GM12873 (cell line): ENCODE data around the gene CCDC40.

Experiments
- TF ChIP-seq, protein P1 (sequence below): IDR thresholded peaks from 2 replicates; pipeline ENCODE4 v1.5.1; 2012; ENCODE audit warnings: low read depth, mild to moderate bottlenecking, moderate library complexity, low read length, control low read depth; ENCODE audit not compliant: insufficient read depth; ENCODE audit errors: missing control alignments

The CCDC40 gene

DNA sequence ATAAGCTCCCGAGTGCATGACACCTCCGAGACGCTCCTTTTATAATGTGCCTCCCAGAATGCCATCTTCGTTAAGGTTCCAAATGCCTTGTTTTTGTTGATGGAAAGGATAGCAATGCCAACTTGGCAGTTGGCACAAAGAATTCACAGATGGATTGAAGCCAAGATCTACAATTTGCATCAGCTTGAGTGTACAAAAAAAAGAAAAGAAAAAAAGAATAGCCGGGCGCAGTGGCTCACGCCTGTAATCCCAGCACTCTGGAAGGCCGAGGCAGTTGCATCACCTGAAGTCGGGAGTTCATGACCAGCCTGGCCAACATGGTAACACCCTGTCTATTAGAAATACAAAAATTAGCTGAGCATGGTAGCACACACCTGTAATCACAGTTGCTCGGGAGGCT, 8.4 kb upstream of the CCDC40 start:
- TF ChIP-seq, protein P1, sequence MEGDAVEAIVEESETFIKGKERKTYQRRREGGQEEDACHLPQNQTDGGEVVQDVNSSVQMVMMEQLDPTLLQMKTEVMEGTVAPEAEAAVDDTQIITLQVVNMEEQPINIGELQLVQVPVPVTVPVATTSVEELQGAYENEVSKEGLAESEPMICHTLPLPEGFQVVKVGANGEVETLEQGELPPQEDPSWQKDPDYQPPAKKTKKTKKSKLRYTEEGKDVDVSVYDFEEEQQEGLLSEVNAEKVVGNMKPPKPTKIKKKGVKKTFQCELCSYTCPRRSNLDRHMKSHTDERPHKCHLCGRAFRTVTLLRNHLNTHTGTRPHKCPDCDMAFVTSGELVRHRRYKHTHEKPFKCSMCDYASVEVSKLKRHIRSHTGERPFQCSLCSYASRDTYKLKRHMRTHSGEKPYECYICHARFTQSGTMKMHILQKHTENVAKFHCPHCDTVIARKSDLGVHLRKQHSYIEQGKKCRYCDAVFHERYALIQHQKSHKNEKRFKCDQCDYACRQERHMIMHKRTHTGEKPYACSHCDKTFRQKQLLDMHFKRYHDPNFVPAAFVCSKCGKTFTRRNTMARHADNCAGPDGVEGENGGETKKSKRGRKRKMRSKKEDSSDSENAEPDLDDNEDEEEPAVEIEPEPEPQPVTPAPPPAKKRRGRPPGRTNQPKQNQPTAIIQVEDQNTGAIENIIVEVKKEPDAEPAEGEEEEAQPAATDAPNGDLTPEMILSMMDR = no peak

DNA sequence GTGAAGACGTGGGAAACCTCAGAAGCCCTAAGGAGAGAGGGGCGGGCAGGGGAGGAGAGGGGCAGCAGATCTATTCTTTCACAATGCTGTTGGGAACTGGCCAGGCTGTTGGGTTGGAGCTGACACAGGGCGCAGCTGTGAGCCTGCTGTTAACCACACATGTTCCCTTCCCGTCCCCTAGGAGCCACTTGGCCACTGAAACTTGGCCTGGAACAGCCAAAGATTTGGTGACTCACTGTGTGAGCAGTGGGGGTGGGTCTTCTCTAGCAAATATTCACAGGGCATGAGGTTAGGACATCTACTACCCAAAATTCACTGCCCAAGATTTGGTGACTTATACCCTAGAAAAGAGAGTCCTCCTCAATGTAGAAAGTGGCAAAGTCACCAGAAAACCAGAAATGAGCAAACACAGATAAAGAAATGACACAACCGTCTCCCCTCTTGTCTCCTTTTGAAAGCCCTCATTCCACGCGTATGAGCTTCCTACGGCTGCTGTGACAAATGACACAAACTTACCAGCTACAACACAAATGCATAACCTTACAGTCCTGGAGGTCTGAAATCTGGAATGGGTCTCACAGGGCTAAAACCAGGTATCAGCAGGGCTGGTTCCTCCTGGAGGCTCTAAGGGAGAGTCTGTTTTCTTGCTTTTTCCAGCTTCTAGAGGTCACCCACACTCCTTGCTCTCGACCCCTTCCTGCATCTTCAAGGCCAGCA, 7.0 kb upstream of the CCDC40 start:
- TF ChIP-seq, protein P1 = no peak

DNA sequence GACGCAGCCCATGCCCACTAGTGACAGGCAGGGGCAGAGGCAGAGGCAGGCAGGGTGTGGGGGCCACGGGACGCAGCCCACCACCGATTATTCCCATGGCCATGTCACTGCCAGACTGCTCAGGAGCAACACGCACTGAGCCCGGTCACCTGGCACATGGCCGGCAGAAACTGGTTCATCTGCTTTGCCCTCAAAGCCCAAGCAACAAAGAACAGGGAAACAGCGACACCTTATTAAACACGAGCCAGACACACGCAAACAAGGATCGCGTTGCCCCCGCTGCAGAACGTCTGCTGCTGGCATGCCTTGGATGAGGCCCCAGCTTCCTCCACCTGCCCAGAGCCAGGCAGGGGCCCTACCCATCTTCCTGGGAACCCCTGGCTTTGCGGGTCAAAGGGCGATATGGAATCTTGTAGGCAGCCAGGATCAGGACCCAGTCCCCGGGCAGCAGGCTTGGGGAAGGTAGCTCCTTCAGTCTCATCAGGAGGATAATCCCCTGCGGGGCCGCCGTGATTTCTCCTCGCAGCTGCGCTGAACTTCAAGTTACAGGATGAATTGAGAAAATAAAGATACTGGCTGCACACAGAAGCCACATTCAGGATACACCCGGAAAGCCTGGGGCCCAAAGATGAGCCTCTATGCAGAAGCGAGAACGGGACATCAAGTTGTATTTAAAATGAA, 5.6 kb upstream of the CCDC40 start:
- TF ChIP-seq, protein P1 = no peak

DNA sequence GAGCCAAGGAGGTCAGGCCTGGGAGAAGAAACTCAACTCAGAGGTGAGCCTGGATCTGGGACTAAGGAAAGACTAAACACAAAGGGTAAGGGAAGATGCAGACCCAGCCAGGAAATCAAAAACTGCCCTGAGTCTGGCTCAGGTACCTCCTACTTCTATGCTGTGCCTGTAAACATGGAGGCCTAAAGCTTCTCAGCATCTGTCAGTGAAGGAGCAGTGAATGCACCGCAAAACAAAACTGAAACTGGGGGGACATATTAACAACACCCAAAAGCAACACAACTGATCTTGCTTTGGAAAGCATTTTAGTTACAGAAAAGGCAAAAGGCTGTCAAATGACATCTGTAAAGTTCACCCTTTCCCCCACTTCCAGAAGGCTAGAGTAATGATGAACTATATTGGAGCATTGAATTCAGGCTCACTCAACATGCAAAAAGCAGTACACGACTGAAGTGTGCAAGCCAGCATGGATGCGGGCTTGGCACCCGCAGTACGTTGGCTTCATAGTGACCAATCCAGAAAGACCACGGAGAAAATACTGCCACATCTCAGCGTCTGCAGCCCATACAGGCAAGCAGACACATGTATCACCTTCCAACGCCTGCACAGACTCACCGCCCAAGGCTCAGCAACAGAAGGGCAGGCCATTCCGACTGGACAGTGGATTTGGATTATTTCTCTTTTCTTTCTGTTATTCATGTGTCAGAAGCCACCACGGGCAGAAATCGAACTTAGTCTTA, 4.6 kb upstream of the CCDC40 start:
- TF ChIP-seq, protein P1 = no peak

DNA sequence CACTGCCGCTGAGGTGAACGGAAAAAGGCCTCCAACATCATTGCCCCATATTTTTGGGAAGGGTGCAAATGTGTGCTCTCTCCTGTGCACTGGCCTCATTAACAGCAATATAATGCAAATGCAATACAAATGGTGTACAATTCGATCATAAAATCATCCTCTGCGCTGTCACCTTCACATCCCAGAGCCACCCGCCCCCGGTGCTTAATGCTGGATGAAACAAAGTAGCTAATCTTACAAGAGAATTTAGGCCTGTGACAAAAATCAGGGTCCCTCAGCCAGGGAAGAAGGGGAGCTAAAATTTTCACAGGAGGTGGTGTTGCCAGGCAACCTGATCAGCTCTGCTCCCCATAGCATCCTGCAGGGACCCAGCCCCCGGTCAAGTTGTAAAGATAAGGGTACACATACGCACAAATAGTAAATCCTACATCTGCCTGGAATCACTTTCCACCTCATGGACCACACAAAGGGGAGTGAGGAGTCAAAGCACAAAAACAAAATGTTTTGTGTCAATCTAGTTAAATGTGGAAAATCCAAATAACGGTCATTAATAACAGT, 3.7 kb upstream of the CCDC40 start:
- TF ChIP-seq, protein P1 = no peak

DNA sequence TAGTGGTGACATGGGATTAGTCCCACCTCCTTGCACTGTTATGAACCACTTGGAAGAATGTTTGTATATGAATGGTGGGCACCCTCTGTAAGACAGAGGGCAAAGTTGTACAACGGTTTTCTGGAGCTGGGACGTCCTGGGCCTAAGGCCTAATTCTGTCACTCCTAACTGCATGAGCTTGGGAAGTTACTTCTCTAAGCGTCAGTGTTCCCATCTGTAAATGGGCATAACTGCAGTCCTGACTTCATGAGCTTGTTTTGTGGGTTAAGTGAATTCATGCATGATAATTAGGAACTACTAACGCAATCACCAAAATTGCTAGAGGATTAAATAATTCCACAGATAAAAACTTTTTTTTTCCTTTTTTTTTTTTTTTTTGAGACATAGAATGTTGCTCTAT, 2.6 kb upstream of the CCDC40 start:
- TF ChIP-seq, protein P1 = no peak
